HT-29 (cell line): Measurements from ENCODE around the gene DNAH1. TPM values are rescaled to one million over a fixed set of nuclear protein-coding genes. Genes with fewer than 3 reads are reported as not detected.

Experiments
- DNase-seq: peaks from one replicate; pipeline ENCODE4 v3.0.0-alpha.2; 2015; ENCODE audit warnings: low spot score
- total RNA-seq: library from RNA; depleted of rRNA; stranded (reverse); fragments of >200 nt; shearing (Covaris generic); gene quantifications from 2 replicates; pipeline ENCODE4 v1.2.3, GENCODE V29; 2014

The DNAH1 gene
- total RNA-seq, 1 experiment from 2014 or later = 4.0 TPM

DNA sequence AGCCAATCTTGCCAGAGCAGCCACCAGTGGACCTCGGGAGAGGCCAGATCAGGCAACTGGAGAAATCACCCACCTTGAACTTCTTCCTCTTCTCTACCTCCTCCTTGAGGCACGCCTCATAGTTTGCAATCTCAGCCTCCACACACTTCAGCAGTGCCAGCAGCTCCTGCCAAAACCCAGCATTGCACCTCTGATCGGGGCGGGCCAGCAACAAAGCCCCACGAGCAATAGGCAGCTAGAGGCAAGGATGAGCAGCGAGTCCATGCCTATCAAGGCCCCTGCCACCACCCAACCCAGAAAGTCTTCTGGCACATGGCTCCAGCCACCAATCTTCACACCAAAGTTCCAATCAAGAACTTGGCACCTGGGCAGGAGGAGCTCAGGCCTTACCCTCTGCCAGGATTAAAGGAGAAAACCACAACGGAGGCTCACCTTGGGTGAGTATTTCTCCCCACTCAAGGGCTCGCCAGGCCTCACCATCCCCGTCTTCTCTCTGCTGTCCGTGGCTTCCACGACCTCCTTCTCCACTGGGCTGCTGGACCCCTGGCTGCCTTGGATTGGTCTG is 86.7 kb downstream of the DNAH1 start:
- DNase-seq = no peak

- DNase-seq = no peak
Measured at GRCh38 chr3:52403271-52403841, 87.2 kb downstream of the DNAH1 start.

DNA sequence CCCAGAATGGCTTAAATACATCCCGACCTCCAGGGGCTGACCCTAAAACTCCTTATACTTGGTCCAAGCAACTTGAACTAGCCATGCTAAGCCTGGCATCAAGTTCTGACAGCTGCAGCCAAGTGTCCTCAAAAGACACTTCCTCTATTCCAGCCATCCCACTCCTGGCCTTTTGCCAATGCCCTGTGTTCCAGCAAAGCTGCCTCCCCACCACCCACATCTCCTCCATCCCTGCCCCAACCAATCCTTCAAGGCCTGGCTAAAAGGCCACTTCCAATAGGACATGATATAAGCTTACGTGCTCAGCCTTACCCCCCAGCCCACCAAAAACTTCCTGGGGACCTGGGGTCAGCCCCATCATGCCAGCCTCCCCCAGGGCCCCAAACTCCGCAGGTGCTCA is 87.8 kb downstream of the DNAH1 start:
- DNase-seq = no peak

DNA sequence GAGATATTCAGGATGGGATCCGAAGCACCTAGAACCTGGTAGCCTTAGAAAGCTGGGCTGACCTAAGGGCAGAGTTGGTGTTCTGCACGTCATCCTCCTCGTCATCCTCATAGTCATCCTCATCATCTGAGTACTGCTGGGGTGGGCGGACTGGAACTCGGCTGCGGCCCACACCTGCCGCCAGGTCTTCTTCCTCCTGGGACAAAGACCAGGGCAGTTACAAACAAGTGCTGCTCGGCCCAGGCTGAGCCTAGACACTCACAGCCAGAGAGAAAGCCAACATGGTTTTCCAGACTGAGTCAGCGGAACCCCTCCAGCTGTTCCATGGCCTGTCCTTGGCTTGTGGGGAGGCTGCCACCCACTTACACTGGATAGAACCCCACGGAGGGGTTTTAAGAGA is 88.3 kb downstream of the DNAH1 start:
- no peak for DNase-seq

- DNase-seq = no peak
Measured at GRCh38 chr3:52405066-52405465, 88.9 kb downstream of the DNAH1 start.

GRCh38 chr3:52405601-52406110 is 89.5 kb downstream of the DNAH1 start:
- DNase-seq = no peak

- DNase-seq = no peak
Measured at GRCh38 chr3:52406231-52406661, 90.1 kb downstream of the DNAH1 start.

DNA sequence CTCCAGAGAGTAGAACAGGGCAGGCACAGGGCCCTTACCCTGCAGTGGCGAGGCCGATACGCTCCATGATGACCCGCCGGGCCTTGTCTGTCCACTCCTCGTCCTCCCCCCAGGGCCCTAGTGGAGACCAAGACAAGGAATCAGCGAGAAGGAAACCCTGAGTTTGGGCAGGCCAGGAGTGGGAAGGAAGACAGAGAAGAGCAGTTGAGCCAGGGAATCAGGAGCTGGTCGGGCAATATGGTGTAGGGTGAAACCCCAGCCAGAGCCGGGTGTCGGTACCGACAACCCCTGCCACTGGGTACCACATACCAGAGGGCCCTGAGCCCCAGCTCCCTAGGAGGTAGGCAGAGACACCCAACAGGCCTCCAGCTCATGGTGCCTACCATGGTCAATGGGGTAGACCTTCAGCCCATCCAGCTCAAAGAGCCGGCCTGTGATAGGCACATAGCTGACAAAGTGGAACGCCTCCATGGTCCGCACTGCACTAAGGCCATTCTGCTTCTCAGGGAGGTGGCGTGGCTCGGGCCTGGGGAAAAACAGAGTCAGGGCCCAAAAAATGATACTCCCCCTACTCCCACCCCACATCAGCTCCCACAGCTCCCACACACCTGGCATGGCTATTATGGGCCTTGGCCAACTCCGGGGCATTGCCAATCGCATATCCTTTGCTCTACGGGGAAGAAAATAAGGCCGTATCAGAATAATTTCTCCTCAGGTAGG is 90.8 kb downstream of the DNAH1 start:
- no peak for DNase-seq

- no peak for DNase-seq
Measured at GRCh38 chr3:52407779-52408178, 91.7 kb downstream of the DNAH1 start.

DNA sequence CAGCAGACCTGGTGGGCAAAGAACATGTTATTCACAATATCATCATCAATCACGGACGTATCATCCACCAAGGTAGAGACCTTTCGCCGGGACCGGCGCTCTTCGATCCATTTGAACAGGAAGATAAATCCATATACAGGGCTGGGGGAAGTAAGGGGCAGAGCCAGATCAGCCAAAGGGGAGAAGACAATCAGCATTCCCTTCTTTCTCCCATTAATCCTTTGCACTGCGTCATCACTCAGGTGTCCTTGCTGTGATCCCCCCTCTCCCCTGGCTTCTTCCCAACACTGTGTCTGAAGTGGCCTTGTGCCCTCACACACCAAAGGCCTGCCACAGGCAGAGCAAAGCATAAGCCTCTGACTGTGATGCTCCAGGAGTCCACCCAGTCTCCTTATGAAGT is 92.3 kb downstream of the DNAH1 start:
- no peak for DNase-seq

GRCh38 chr3:52415800-52416199 is 99.7 kb downstream of the DNAH1 start:
- DNase-seq = no peak

DNA sequence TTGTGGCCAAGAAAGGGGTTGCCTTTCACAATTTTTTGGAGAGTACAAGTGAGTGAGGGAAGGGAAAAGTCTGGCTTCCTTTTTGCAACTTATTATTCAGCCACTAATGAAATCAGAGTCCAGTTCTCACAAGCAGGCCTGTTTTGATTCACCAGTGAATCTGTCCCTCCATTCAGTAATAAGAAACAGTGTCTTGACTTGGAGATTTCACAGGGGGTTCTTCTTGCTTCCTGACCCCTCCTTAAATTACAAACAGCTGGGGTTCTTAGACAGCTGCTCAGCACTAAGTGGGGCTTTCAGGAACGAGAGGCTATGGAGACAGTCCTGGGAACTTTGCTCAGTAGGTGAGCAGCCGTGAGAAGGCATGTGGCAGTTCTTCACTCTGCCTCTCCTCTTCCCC is 104.3 kb downstream of the DNAH1 start:
- no peak for DNase-seq

- DNase-seq = no peak
Measured at GRCh38 chr3:52422669-52423068, 106.5 kb downstream of the DNAH1 start.

GRCh38 chr3:52423173-52423572 is 107.1 kb downstream of the DNAH1 start:
- no peak for DNase-seq

DNA sequence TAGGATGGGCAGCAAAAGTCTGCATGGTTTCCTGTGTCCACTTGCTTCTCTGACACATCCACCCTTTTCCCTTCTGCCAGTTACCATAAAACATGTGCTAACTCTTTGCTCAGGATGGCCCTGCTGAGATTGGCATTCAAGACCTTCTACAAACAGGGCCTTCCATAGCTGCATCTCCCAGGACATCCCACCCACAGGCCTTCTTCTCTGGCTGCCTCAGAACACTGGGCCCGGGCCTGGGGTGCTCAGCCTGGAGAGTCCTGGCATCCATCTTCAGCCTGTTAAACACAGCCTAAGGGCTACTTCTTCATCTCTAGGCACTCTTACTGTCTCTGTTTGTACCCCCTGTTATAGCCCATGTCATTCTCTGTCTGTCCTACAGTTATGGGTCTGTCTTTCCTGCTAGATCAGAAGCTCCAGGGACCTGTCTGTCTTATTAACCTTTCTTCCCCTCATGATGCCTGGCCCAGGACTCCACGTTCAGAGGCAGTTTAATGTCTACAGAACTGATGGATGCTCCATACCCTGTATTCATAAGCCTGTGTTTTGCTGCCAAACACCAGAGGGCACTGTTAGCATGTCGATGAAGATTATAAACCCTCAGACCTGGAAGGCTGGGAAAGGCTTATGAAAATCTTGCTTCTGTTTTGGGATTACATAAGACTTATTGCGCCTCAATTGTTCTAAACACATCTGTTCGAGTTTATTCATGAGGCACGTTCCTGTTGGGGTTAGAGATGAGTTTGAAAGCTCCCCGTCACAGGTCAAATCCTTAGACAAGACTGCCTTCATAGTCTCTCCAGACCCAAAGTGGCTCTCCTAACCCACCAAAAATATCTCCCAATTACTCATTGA is 112.3 kb downstream of the DNAH1 start:
- peak; percentile 44 for DNase-seq

DNA sequence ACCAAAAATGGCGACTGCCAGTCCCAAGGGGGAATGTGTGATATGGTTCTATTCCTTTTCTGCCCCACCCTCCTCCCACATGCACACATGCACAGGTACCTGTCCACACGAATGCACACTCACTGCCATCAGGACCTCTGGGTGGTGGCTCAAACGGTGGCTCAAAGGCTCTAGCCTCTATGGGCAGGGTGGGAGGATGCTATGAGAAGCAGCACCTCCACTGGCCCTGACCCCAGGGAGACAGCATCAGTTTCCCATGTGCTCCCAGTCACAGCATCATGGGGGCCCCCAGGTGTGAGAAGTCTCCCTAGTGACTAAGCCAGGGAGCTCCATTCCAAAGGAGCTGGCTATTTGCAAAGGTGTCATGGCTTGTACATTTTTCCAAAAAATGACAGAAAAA is 112.9 kb downstream of the DNAH1 start:
- no peak for DNase-seq

GRCh38 chr3:52429779-52430415 is 113.8 kb downstream of the DNAH1 start:
- DNase-seq = no peak

DNA sequence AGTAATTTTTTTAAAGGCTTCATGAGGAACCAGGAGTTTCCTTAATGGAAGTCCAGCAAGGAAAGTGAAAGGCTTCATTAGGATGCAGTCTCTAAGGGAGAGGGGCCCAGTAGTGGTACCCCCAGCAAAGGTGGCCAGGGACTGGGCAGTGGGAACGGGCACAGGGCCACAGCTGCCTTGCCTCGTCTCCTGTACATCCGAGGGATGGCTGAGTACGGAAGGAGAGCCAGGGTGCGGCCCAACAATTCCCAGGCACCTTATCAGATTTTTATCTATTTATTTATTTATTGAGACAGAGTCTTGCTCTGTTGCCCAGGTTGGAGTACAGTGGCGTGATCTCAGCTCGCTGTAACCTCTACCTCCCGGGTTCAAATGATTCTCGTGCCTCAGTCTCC is 114.3 kb downstream of the DNAH1 start:
- DNase-seq = no peak

GRCh38 chr3:52431459-52432223 is 115.5 kb downstream of the DNAH1 start:
- no peak for DNase-seq

DNA sequence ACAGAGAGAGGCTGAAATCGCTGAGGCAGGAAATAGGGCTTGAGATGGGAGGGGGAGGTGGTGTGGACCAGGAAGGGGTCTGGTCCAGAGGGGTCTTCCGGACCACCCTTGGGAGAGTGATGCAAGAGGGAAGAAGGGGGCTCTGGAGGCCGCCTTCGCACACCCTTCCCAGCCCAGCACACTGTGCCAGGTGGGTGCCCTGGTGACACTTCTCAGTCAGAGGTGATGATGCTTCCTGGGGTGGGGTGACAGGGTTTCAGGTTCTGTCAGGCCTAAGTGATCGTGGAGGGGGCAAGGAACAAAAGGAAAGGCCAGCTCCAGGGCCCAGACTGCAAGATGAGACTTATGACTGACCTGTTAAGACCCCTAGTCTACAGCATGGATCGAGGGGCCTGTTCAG is 116.1 kb downstream of the DNAH1 start:
- DNase-seq = no peak

- DNase-seq = no peak
Measured at GRCh38 chr3:52432691-52433141, 116.6 kb downstream of the DNAH1 start.
